Sigmoid colon (tissue), 7 donors: ENCODE results near the gene TNXB. TPM values are rescaled to one million over a fixed set of nuclear protein-coding genes. Genes with fewer than 3 reads are reported as not detected.
A peak's percentile ranks its signal among the peaks of the same experiment; 100 is the strongest.
"Not testable (repeated sequence)": the region's sequence is repeated elsewhere in the genome, so short reads cannot be mapped to it uniquely, and the experiment has no call there.

Experiments used
- DNase-seq: peaks from one replicate; pipeline ENCODE4 v3.0.0-alpha.2; 2019
- H3K27ac ChIP-seq, 4 donors: fragments of 200-600 bp; sonication (generic); one replicate each; pipeline ENCODE4 v1.5.1; 2016 to 2019; ENCODE audit warnings: mild to moderate bottlenecking in 1 of 4
- H3K27me3 ChIP-seq, 3 donors: fragments of 200-600 bp; sonication (generic); one replicate each; pipeline ENCODE4 v1.5.1; 2019; ENCODE audit warnings: mild to moderate bottlenecking in 1 of 3
- H3K36me3 ChIP-seq, 4 donors: fragments of 200-600 bp; sonication (generic); one replicate each; pipeline ENCODE4 v1.5.1; 2016 to 2019
- H3K4me1 ChIP-seq, 4 donors: fragments of 200-600 bp; sonication (generic); one replicate each; pipeline ENCODE4 v1.5.1; 2017 to 2019
- H3K4me3 ChIP-seq, 4 donors: fragments of 200-600 bp; sonication (generic); one replicate each; pipeline ENCODE4 v1.5.1; 2017 to 2019; ENCODE audit warnings: mild to moderate bottlenecking in 2 of 4, moderate library complexity in 1 of 4
- H3K9me3 ChIP-seq, 4 donors: fragments of 200-600 bp in 3 of 4; sonication (generic) in 3 of 4; one replicate each; pipeline versions ENCODE4 v1.5.1 to v1.6.1; 2013 to 2019
- EP300 ChIP-seq, 4 donors: sonication (generic); formaldehyde crosslinking; IDR thresholded peaks; one replicate each; pipeline ENCODE4 v1.6.1; 2017; ENCODE audit warnings: antibody characterized with exemption in 4 of 4
- POLR2A ChIP-seq, 2 donors: fragments of 450-650 bp; IDR thresholded peaks; one replicate each; pipeline ENCODE4 v1.6.1; 2016; ENCODE audit warnings: antibody characterized with exemption in 2 of 2, mild to moderate bottlenecking in 2 of 2, moderate library complexity in 2 of 2
- POLR2AphosphoS5 ChIP-seq, 4 donors: sonication (generic); formaldehyde crosslinking; IDR thresholded peaks; one replicate each; pipeline ENCODE4 v1.6.1; 2017; ENCODE audit warnings: antibody characterized with exemption in 4 of 4
- WGBS, 2 donors: extraction: QIAGEN DNeasy Blood & Tissue Kit; methylation state at CpG; one replicate each; pipeline ENCODE4 v1.1.7; 2013; 5-methylcytosine and 5-hydroxymethylcytosine counted together
- intact Hi-C: fragments of 100-400 bp; cut with DNase I; formaldehyde crosslinking; loops from one replicate; pipeline ENCODE4 v1.15.1; 2023
- polyA plus RNA-seq, 3 donors: library from polyadenylated mRNA; stranded (reverse); fragments of 200-250 nt; gene quantifications; one replicate each; pipeline ENCODE4 v1.2.3, GENCODE V29; 2013
- total RNA-seq, 4 donors: library from RNA; depleted of rRNA; stranded (reverse); fragments of >200 nt; gene quantifications; one replicate each; pipeline ENCODE4 v1.1.0, GENCODE V29; 2016
- TF ChIP-seq, protein P1 (sequence below), 4 experiments: fragments of 450-650 bp in 3 of 4; fragments of 200-600 bp in 1 of 4; IDR thresholded peaks; one replicate each; pipeline ENCODE4 v1.5.1; 2016 to 2019; ENCODE audit warnings: antibody characterized with exemption in 4 of 4, mild to moderate bottlenecking in 3 of 4, moderate library complexity in 2 of 4
- donor health status: healthy with polysubstance abuse.
- donor health status: Bipolar disorder and iron deficiency.
- donor health status: healthy.

The TNXB gene
- total and polyA plus RNA-seq, 7 donors, result 1.4 to 224 (median 66.0) TPM

DNA sequence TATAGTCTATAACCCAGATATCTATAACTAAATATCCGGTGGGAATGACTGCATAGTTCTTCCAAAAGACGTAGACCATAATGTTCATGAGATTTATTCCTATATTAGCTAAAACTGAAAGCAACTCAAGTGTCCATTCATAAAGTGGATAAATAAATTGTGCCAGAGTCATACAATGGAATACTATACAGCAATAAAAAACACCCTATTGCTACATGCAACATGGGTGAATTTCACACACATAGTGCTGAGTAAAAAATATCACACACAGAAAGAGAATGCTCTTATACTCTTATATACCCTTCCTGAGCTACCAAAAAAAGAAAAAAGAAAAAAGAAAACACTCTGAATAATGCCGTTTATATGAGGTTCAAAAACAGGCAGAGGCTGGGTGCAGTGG, 6.9 kb downstream of the TNXB start:
- intact Hi-C loops, result no loop called here
- H3K9me3 ChIP-seq, result no peaks in the 10 kb centered on the region
- H3K4me3 ChIP-seq, result no peak overlapping the region
- 94% methylated on average over 3 of the region's 3 CpGs for WGBS, 2 donors
- DNase-seq, result no peak
- H3K36me3 ChIP-seq, result no peaks in the 10 kb centered on the region
- TF ChIP-seq POLR2AphosphoS5 (IDR thresholded peaks at IDR 0.05), result no peak
- no peak for TF ChIP-seq POLR2A (IDR thresholded peaks at IDR 0.05)
- no peak for TF ChIP-seq EP300 (IDR thresholded peaks at IDR 0.05)
- TF ChIP-seq, protein P1, sequence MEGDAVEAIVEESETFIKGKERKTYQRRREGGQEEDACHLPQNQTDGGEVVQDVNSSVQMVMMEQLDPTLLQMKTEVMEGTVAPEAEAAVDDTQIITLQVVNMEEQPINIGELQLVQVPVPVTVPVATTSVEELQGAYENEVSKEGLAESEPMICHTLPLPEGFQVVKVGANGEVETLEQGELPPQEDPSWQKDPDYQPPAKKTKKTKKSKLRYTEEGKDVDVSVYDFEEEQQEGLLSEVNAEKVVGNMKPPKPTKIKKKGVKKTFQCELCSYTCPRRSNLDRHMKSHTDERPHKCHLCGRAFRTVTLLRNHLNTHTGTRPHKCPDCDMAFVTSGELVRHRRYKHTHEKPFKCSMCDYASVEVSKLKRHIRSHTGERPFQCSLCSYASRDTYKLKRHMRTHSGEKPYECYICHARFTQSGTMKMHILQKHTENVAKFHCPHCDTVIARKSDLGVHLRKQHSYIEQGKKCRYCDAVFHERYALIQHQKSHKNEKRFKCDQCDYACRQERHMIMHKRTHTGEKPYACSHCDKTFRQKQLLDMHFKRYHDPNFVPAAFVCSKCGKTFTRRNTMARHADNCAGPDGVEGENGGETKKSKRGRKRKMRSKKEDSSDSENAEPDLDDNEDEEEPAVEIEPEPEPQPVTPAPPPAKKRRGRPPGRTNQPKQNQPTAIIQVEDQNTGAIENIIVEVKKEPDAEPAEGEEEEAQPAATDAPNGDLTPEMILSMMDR (IDR thresholded peaks at IDR 0.05), result no peak
- no peak overlapping the region for H3K27ac ChIP-seq
- peaks cover 0 to 11% (median 4%) of the 10 kb centered on the region in 3 donors for H3K27me3 ChIP-seq
- peaks cover 0 to 8% (median 4%) of the 10 kb centered on the region in 4 donors for H3K4me1 ChIP-seq

DNA sequence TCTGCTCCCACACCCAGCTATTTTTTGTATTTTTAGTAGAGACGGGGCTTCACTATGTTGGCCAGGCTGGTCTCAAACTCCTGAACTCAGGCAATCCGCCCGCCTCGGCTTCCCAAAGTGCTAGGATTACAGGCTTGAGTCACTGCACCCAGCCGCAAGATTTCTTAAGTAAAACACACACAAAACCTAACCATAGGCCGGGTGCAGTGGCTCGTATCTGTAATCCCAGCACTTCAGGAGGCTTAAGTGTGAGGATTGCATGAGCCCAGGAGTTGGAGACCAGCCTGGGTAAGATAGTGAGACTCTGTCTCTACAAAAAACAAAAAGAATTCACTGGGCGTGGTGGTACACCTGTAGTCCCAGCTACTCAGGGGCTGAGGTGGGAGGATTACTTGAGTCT, 8.9 kb downstream of the TNXB start:
- intact Hi-C loops, H3K4me3 ChIP-seq, H3K27ac ChIP-seq, H3K9me3 ChIP-seq, H3K36me3 ChIP-seq, DNase-seq: not testable (repeated sequence)
- WGBS, 2 donors, result 77 to 83% methylated on average over 8 of the region's 8 CpGs
- Histone ChIP-seq H3K27me3 (peaks cover 9 to 31% (median 23%) of the 10 kb centered on the region in 3 donors), H3K4me1 (peaks cover 0 to 18% (median 13%) of the 10 kb centered on the region in 4 donors)

DNA sequence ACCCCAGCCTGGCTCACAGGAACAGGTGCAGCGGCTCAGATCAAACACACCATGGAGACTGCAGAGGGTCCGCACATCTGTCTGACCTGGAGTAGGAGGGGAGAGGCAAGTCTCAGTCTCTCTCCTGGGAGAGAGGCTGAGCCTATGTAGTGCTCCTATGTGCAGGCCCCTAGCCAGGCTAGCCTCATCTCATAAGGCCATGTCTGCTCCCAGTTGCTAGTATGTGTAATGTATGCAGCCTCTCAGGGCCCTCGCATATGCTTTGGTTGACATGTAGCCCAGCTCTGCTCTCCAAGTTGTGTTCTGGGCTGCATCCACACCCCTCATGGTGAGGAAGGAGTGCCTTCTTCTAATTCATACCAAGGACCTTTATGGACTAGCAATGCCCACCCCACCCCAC, 11.8 kb downstream of the TNXB start:
- TF ChIP-seq EP300 (IDR thresholded peaks at IDR 0.05) (no peak), POLR2A (IDR thresholded peaks at IDR 0.05) (no peak), POLR2AphosphoS5 (IDR thresholded peaks at IDR 0.05) (no peak)
- TF ChIP-seq, protein P1 (IDR thresholded peaks at IDR 0.05), result no peak
- Histone ChIP-seq H3K27me3 (peaks cover 9 to 34% (median 29%) of the 10 kb centered on the region in 3 donors), H3K36me3 (peaks cover 0 to 5% (median 0%) of the 10 kb centered on the region in 4 donors), H3K4me1 (peaks cover 0 to 35% (median 29%) of the 10 kb centered on the region in 4 donors), H3K4me3 (no peak overlapping the region), H3K27ac (no peak overlapping the region), H3K9me3 (no peaks in the 10 kb centered on the region)
- WGBS, 2 donors, result 84 to 90% methylated on average over 3 of the region's 3 CpGs
- intact Hi-C loops, result no loop called here
- no peak for DNase-seq

DNA sequence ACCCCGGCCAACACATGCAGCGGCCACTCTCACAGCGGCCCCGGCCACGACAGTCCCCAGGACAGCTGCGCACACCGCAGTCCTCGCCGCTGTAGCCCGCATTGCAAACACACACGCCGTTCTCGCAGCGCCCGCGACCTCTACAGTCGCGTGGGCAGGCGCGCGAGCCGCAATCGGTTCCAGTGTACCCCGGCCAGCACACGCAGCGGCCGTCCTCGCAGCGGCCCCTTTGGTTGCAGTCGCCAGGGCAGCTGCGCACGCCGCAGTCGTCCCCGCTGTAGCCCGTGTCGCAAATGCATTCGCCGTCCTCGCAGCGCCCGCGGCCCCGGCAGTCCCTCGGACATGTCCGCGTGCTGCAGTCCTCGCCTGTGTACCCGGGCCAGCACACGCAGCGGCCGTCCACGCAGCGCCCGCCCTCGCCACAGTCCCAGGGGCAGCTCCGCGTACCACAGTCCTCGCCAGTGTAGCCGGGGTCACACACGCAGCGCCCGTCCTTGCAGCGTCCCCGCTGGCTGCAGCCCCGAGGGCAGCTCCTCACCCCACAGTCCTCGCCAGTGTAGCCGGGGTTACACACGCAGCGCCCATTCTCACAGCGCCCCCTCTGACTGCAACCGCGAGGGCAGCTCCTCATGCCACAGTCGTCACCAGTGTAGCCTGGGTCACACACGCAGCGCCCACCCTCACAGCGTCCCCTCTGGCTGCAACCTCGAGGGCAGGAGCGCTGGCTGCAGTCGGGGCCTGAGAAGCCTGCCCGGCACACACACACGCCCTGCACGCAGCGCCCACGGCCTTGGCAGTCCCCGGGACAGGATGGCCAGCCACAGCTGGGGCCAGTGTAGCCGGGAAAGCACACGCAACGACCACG, 12.5 kb downstream of the TNXB start:
- H3K27me3 ChIP-seq, result peaks cover 9 to 34% (median 29%) of the 10 kb centered on the region in 3 donors
- intact Hi-C loops, result no loop called here
- peaks cover 0 to 42% (median 36%) of the 10 kb centered on the region in 4 donors for H3K4me1 ChIP-seq
- H3K36me3 ChIP-seq, result peaks cover 0 to 5% (median 0%) of the 10 kb centered on the region in 4 donors
- 17 to 31% methylated on average over 90 of the region's 90 CpGs for WGBS, 2 donors
- H3K9me3 ChIP-seq, result no peaks in the 10 kb centered on the region
- H3K27ac ChIP-seq, result peak overlapping the region in 1 of 4 donors; percentile 15
- TF ChIP-seq EP300 (IDR thresholded peaks at IDR 0.05), result no peak
- no peak for TF ChIP-seq POLR2AphosphoS5 (IDR thresholded peaks at IDR 0.05)
- TF ChIP-seq, protein P1 (IDR thresholded peaks at IDR 0.05), result no peak
- TF ChIP-seq POLR2A (IDR thresholded peaks at IDR 0.05), result no peak
- H3K4me3 ChIP-seq, result peak overlapping the region in 2 of 4 donors; percentile 32 to 35
- DNase-seq, result no peak

DNA sequence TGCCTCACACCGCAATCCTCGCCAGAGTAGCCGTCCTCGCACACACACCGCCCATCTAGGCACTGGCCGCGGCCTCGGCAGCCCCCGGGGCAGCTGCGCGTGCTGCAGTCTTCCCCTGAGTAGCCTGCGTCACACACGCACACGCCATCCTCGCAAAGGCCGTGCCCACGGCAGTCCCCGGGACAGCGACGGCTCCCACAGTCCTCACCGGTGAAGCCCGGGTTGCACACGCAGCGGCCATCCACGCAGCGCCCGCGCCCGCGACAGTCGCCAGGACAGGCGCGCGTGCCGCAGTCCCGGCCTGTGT, 13.1 kb downstream of the TNXB start:
- Histone ChIP-seq H3K4me3 (peak overlapping the region in 2 of 4 donors; percentile 32 to 35), H3K36me3 (peaks cover 0 to 5% (median 0%) of the 10 kb centered on the region in 4 donors)

More for the DNA sequence above, 13.1 kb downstream of the TNXB start:
- WGBS, 2 donors, result 20 to 50% methylated on average over 36 of the region's 36 CpGs
- TF ChIP-seq POLR2AphosphoS5 (IDR thresholded peaks at IDR 0.05) (no peak), EP300 (IDR thresholded peaks at IDR 0.05) (no peak), POLR2A (IDR thresholded peaks at IDR 0.05) (no peak)
- TF ChIP-seq, protein P1 (IDR thresholded peaks at IDR 0.05), result no peak
- Histone ChIP-seq H3K27me3 (peaks cover 9 to 34% (median 29%) of the 10 kb centered on the region in 3 donors), H3K27ac (peak overlapping the region in 1 of 4 donors; percentile 15), H3K4me1 (peaks cover 0 to 45% (median 36%) of the 10 kb centered on the region in 4 donors), H3K9me3 (no peaks in the 10 kb centered on the region)
- intact Hi-C loops, result no loop called here
- no peak for DNase-seq
